Measurements from ENCODE around the gene CHRNA4. TPM values are rescaled to one million over a fixed set of nuclear protein-coding genes. Genes with fewer than 3 reads are reported as not detected.

CHRNA4 gene
- total and polyA plus RNA-seq, 2 donors (not counting 3 experiments of a cell fraction or from before 2014, with no cell fraction given): not detected

DNA sequence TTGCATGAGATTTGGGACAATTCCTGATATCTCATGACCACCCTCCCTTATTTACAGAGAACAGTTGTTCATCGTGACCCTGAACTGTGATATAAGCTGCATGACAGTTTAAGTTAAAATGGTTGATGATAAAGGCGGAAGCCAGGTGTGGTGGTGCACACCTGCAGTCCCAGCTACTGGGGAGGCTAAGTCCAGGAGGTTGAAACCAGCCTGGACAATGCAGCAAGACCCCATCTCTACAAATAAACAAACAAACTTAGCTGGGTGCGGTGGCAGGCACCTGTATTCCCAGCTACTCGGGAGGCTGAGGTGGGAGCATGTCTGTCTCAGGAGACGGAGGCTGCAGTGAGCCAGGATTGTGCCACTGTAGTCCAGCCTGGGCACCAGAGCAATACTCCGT lies 44.1 kb downstream of the CHRNA4 start:
- Histone ChIP-seq H3K4me2 (ENCODE audit: insufficient read depth, low read length) (no peak overlapping the region), H3K9me3 (replicated peaks; ENCODE audit: control insufficient read depth, insufficient read depth, low read length) (no peaks in the 10 kb centered on the region), H3K4me3 (replicated peaks in 1 of 3; ENCODE audit: insufficient read depth in 1 of 3, low read depth in 1 of 3, low read length in 3 of 3) (no peak overlapping the region), H4K20me1 (replicated peaks; ENCODE audit: control insufficient read depth, extremely low read depth, insufficient read depth, low read length) (no peaks in the 10 kb centered on the region), H3K36me3 (ENCODE audit: control insufficient read depth in 2 of 2, extremely low read depth in 1 of 2, insufficient read depth in 2 of 2, low read length in 2 of 2) (no peaks in the 10 kb centered on the region), H3K79me2 (ENCODE audit: control insufficient read depth, insufficient read depth, low read length) (no peaks in the 10 kb centered on the region), H2AFZ (ENCODE audit: low read depth, low read length) (no peak overlapping the region), H3K9me1 (replicated peaks; ENCODE audit: control insufficient read depth, extremely low read depth, insufficient read depth, low read length) (no peaks in the 10 kb centered on the region), H3K27ac (ENCODE audit: insufficient read depth, low read depth, low read length) (no peak overlapping the region), H3K4me1 (ENCODE audit: control insufficient read depth, extremely low read depth, insufficient read depth, low read length) (no peaks in the 10 kb centered on the region), H3K9ac (replicated peaks; ENCODE audit: extremely low read depth, insufficient read depth, low read length) (no peak overlapping the region), H3K27me3 (ENCODE audit: control insufficient read depth in 2 of 2, insufficient read depth in 2 of 2, low read length in 2 of 2) (no peaks in the 10 kb centered on the region)
- no TSS peak for BruUV-seq (replicated peaks)
- ChIA-PET CTCF (interaction anchor here (1.9 to 2.4 kb wide), 3 partner anchors 8 to 94 kb away, joined by 4 to 11 read pairs (median 8); no protein-coding TSS in a partner anchor), POLR2A (no interaction called here)
- intact Hi-C loops (cut with micrococcal nuclease): no loop called here
- FAIRE-seq (no peak), DNase-seq (ENCODE audit: low read depth, low spot score) (no peak)
- TF ChIP-seq, protein P1, sequence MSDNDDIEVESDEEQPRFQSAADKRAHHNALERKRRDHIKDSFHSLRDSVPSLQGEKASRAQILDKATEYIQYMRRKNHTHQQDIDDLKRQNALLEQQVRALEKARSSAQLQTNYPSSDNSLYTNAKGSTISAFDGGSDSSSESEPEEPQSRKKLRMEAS (IDR thresholded peaks at IDR 0.05; ENCODE audit: insufficient read depth, insufficient read length): no peak
- TF ChIP-seq FOS (IDR thresholded peaks at IDR 0.05; ENCODE audit: borderline replicate concordance, insufficient read depth, low read length) (no peak), POLR2AphosphoS5 (IDR thresholded peaks at IDR 0.05; ENCODE audit: insufficient read depth, low read depth, low read length) (no peak), POLR2A (IDR thresholded peaks at IDR 0.05; ENCODE audit: low read depth, low read length) (no peak), GATA2 (IDR thresholded peaks at IDR 0.05; ENCODE audit: insufficient read depth, insufficient read length, low read depth, low read length) (no peak), EZH2 (IDR thresholded peaks at IDR 0.05; ENCODE audit: borderline replicate concordance, low read depth, low read length, severe bottlenecking) (no peak), JUN (IDR thresholded peaks at IDR 0.05; ENCODE audit: borderline replicate concordance, insufficient read depth, insufficient read length, low read depth) (no peak), MYC (IDR thresholded peaks at IDR 0.05; ENCODE audit: low read depth, low read length) (no peak)
- dilution Hi-C loops (cut with MboI; ENCODE audit: extremely low pct_ligation_motif_present, low sequenced_read_pairs): no loop called here

DNA sequence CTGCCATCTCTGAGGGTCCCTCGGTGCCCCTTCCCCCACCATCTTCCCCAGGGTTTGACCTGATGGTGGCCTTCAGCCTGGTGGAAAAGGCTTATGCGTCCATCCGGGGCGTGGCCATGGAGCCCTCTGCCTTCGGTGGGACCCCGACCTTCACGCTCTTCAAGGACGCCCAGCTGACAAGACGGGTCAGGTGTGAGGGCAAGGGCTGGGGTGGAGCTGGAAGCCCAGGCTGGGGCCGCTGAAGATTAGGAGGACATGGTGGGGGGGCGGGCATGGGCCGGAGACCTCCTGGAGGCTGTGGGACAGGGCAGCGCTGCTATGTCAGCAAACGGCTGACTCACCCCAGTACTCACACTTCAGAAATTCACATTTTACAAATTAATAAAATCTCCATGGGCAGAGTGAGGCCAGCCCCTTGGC lies 44.6 kb downstream of the CHRNA4 start:
- no peak overlapping the region for H3K27ac ChIP-seq (ENCODE audit: insufficient read depth, low read depth, low read length)
- H3K36me3 ChIP-seq (ENCODE audit: control insufficient read depth in 2 of 2, extremely low read depth in 1 of 2, insufficient read depth in 2 of 2, low read length in 2 of 2): no peaks in the 10 kb centered on the region
- H3K9me1 ChIP-seq (replicated peaks; ENCODE audit: control insufficient read depth, extremely low read depth, insufficient read depth, low read length): no peaks in the 10 kb centered on the region
- TF ChIP-seq FOS (IDR thresholded peaks at IDR 0.05; ENCODE audit: borderline replicate concordance, insufficient read depth, low read length) (no peak), MYC (IDR thresholded peaks at IDR 0.05; ENCODE audit: low read depth, low read length) (no peak), POLR2A (IDR thresholded peaks at IDR 0.05; ENCODE audit: low read depth, low read length) (no peak), JUN (IDR thresholded peaks at IDR 0.05; ENCODE audit: borderline replicate concordance, insufficient read depth, insufficient read length, low read depth) (no peak), EZH2 (IDR thresholded peaks at IDR 0.05; ENCODE audit: borderline replicate concordance, low read depth, low read length, severe bottlenecking) (no peak), POLR2AphosphoS5 (IDR thresholded peaks at IDR 0.05; ENCODE audit: insufficient read depth, low read depth, low read length) (no peak), GATA2 (IDR thresholded peaks at IDR 0.05; ENCODE audit: insufficient read depth, insufficient read length, low read depth, low read length) (no peak)
- TF ChIP-seq, protein P1 (IDR thresholded peaks at IDR 0.05; ENCODE audit: insufficient read depth, insufficient read length): no peak
- TF ChIP-seq, protein P2, sequence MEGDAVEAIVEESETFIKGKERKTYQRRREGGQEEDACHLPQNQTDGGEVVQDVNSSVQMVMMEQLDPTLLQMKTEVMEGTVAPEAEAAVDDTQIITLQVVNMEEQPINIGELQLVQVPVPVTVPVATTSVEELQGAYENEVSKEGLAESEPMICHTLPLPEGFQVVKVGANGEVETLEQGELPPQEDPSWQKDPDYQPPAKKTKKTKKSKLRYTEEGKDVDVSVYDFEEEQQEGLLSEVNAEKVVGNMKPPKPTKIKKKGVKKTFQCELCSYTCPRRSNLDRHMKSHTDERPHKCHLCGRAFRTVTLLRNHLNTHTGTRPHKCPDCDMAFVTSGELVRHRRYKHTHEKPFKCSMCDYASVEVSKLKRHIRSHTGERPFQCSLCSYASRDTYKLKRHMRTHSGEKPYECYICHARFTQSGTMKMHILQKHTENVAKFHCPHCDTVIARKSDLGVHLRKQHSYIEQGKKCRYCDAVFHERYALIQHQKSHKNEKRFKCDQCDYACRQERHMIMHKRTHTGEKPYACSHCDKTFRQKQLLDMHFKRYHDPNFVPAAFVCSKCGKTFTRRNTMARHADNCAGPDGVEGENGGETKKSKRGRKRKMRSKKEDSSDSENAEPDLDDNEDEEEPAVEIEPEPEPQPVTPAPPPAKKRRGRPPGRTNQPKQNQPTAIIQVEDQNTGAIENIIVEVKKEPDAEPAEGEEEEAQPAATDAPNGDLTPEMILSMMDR (IDR thresholded peaks at IDR 0.05; ENCODE audit: extremely low read depth in 1 of 2, insufficient read depth in 1 of 2, low read depth in 1 of 2, low read length in 2 of 2): no peak
- H3K4me2 ChIP-seq (ENCODE audit: insufficient read depth, low read length): no peak overlapping the region
- H4K20me1 ChIP-seq (replicated peaks; ENCODE audit: control insufficient read depth, extremely low read depth, insufficient read depth, low read length): no peaks in the 10 kb centered on the region
- DNase-seq (ENCODE audit: low read depth, low spot score): no peak
- FAIRE-seq: no peak
- H3K9me3 ChIP-seq (replicated peaks; ENCODE audit: control insufficient read depth, insufficient read depth, low read length): no peaks in the 10 kb centered on the region
- BruUV-seq (replicated peaks): no TSS peak
- no peaks in the 10 kb centered on the region for H3K79me2 ChIP-seq (ENCODE audit: control insufficient read depth, insufficient read depth, low read length)
- no peak overlapping the region for H3K4me3 ChIP-seq (replicated peaks in 1 of 3; ENCODE audit: insufficient read depth in 1 of 3, low read depth in 1 of 3, low read length in 3 of 3)
- intact Hi-C loops (cut with micrococcal nuclease) (no loop called here), dilution Hi-C loops (cut with MboI; ENCODE audit: extremely low pct_ligation_motif_present, low sequenced_read_pairs) (no loop called here)
- H2AFZ ChIP-seq (ENCODE audit: low read depth, low read length): no peak overlapping the region
- no peaks in the 10 kb centered on the region for H3K4me1 ChIP-seq (ENCODE audit: control insufficient read depth, extremely low read depth, insufficient read depth, low read length)
- H3K9ac ChIP-seq (replicated peaks; ENCODE audit: extremely low read depth, insufficient read depth, low read length): no peak overlapping the region
- no peaks in the 10 kb centered on the region for H3K27me3 ChIP-seq (ENCODE audit: control insufficient read depth in 2 of 2, insufficient read depth in 2 of 2, low read length in 2 of 2)
- ChIA-PET CTCF (interaction anchor here (1.9 to 2.1 kb wide), 3 partner anchors 16 to 93 kb away, joined by 4 to 11 read pairs (median 8); no protein-coding TSS in a partner anchor), POLR2A (no interaction called here)

All from endothelial cell of umbilical vein (primary cell).